CD14-positive monocyte (primary cell): ENCODE data around the gene TSSK2. TPM values are rescaled to one million over a fixed set of nuclear protein-coding genes. Genes with fewer than 3 reads are reported as not detected.

Experiments
- DNase-seq, 3 donors: peaks; one replicate each; pipeline ENCODE4 v3.0.0-alpha.2; 2011 to 2022
- H2AFZ ChIP-seq: 2 replicates; pipeline ENCODE4 v1.6.0; 2012; ENCODE audit warnings: mild to moderate bottlenecking, low read depth, low read length, inconsistent platforms; ENCODE audit not compliant: insufficient read depth, poor library complexity, severe bottlenecking
- H3K27ac ChIP-seq, 2 donors: 1 replicate in 1 of 2; 2 replicates in 1 of 2; pipeline ENCODE4 v1.5.1; 2012 to 2013; ENCODE audit warnings: low read length in 2 of 2, control low read depth in 1 of 2, inconsistent platforms in 1 of 2, low read depth in 1 of 2, mild to moderate bottlenecking in 1 of 2
- H3K27me3 ChIP-seq, 2 donors: one replicate each; pipeline versions ENCODE4 v1.6.0 to v1.6.1; 2011 to 2013; ENCODE audit warnings: low read length in 2 of 2; ENCODE audit not compliant: control insufficient read depth in 2 of 2, insufficient read depth in 2 of 2
- H3K36me3 ChIP-seq, 2 donors: replicated peaks in 1 of 2; 1 replicate in 1 of 2; 2 replicates in 1 of 2; pipeline versions ENCODE4 v1.5.1 to v1.6.1; 2012 to 2013; ENCODE audit warnings: low read length in 2 of 2, control low read depth in 1 of 2, inconsistent platforms in 1 of 2, mild to moderate bottlenecking in 1 of 2; ENCODE audit not compliant: insufficient read depth in 2 of 2, control insufficient read depth in 1 of 2
- H3K4me1 ChIP-seq, 2 donors: 1 replicate in 1 of 2; 2 replicates in 1 of 2; pipeline versions ENCODE4 v1.5.1 to v1.6.1; 2012 to 2013; ENCODE audit warnings: low read length in 2 of 2, control low read depth in 1 of 2, inconsistent platforms in 1 of 2, mild to moderate bottlenecking in 1 of 2, moderate library complexity in 1 of 2; ENCODE audit not compliant: insufficient read depth in 2 of 2, control insufficient read depth in 1 of 2
- H3K4me2 ChIP-seq: replicated peaks from 2 replicates; pipeline ENCODE3; 2012; ENCODE audit warnings: low read length, moderate library complexity, mild to moderate bottlenecking; ENCODE audit not compliant: poor library complexity, severe bottlenecking; ENCODE audit errors: extremely low read depth
- H3K4me3 ChIP-seq, 3 experiments: fragments of 200-600 bp in 1 of 3; sonication (generic) in 1 of 3; replicated peaks in 1 of 3; 1 replicate in 2 of 3; 2 replicates in 1 of 3; pipeline ENCODE4 v1.5.1; 2011 to 2013; ENCODE audit warnings: low read length in 3 of 3, mild to moderate bottlenecking in 3 of 3, control low read depth in 2 of 3, low read depth in 2 of 3, inconsistent platforms in 1 of 3, moderate library complexity in 1 of 3
- H3K79me2 ChIP-seq: 2 replicates; pipeline ENCODE4 v1.6.0; 2012; ENCODE audit warnings: mild to moderate bottlenecking, control low read depth, inconsistent platforms, low read length, moderate library complexity; ENCODE audit not compliant: insufficient read depth
- H3K9ac ChIP-seq: 2 replicates; pipeline ENCODE4 v1.6.0; 2017; ENCODE audit warnings: low read length, mild to moderate bottlenecking; ENCODE audit not compliant: insufficient read depth, poor library complexity, severe bottlenecking
- H3K9me3 ChIP-seq, 2 donors: replicated peaks in 1 of 2; 1 replicate in 1 of 2; 2 replicates in 1 of 2; pipeline versions ENCODE4 v1.5.1 to v1.6.1; 2012 to 2013; ENCODE audit warnings: low read length in 2 of 2, control low read depth in 1 of 2; ENCODE audit not compliant: control insufficient read depth in 1 of 2, insufficient read depth in 1 of 2
- H4K20me1 ChIP-seq: 2 replicates; pipeline ENCODE4 v1.6.0; 2012; ENCODE audit warnings: mild to moderate bottlenecking, low read length, control low read depth, moderate library complexity; ENCODE audit not compliant: insufficient read depth
- H3K27ac Mint-ChIP-seq, 7 donors: one replicate each; pipeline ENCODE4 v1.8.0; 2020; ENCODE audit warnings: mild to moderate bottlenecking in 7 of 7, mixed read lengths in 7 of 7, moderate library complexity in 6 of 7, inconsistent platforms in 2 of 7
- H3K27me3 Mint-ChIP-seq, 3 donors: one replicate each; pipeline ENCODE4 v1.8.0; 2021 to 2022; ENCODE audit warnings: low read depth in 3 of 3, mild to moderate bottlenecking in 3 of 3, mixed read lengths in 3 of 3, moderate library complexity in 3 of 3, inconsistent platforms in 1 of 3
- H3K36me3 Mint-ChIP-seq, 2 donors: one replicate each; pipeline ENCODE4 v1.8.0; 2020; ENCODE audit warnings: mixed read lengths in 2 of 2, inconsistent platforms in 1 of 2, mild to moderate bottlenecking in 1 of 2
- H3K4me1 Mint-ChIP-seq: one replicate; pipeline ENCODE4 v1.8.0; 2020; ENCODE audit warnings: mild to moderate bottlenecking, mixed read lengths
- H3K4me3 Mint-ChIP-seq, 2 donors: one replicate each; pipeline ENCODE4 v1.8.0; 2020; ENCODE audit warnings: mild to moderate bottlenecking in 2 of 2, mixed read lengths in 2 of 2, moderate library complexity in 1 of 2
- H3K9me3 Mint-ChIP-seq, 7 donors: one replicate each; pipeline ENCODE4 v1.8.0; 2020 to 2022; ENCODE audit warnings: mixed read lengths in 7 of 7, mild to moderate bottlenecking in 6 of 7, moderate library complexity in 6 of 7, inconsistent platforms in 2 of 7
- CTCF ChIP-seq: fragments of 200-600 bp; IDR thresholded peaks from one replicate; pipeline ENCODE4 v1.8.0; 2022; ENCODE audit warnings: antibody characterized with exemption, mild to moderate bottlenecking
- WGBS: methylation state at CpG from one replicate; pipeline ENCODE4 v1.1.5; 2013; ENCODE audit warnings: missing lambda C conversion rate; ENCODE audit not compliant: insufficient coverage; 5-methylcytosine and 5-hydroxymethylcytosine counted together
- intact Hi-C, 2 donors: fragments of 100-400 bp; cut with micrococcal nuclease; formaldehyde crosslinking; loops; one replicate each; pipeline versions ENCODE4 v1.15.0 to v1.15.1; 2023
- polyA plus RNA-seq, 3 donors: library from polyadenylated mRNA; depleted of rRNA in 1 of 3; unstranded in 2 of 3; stranded (reverse) in 1 of 3; fragments of 300-500 nt in 2 of 3; fragments of >200 nt in 1 of 3; fragmentation: Illumina TruSeq in 2 of 3; gene quantifications; 1 replicate in 2 of 3; 2 replicates in 1 of 3; pipeline ENCODE4 v1.2.3, GENCODE V29; 2012 to 2021

Gene TSSK2
- polyA plus RNA-seq, 3 donors = 0.04 TPM; not detected in 2

DNA sequence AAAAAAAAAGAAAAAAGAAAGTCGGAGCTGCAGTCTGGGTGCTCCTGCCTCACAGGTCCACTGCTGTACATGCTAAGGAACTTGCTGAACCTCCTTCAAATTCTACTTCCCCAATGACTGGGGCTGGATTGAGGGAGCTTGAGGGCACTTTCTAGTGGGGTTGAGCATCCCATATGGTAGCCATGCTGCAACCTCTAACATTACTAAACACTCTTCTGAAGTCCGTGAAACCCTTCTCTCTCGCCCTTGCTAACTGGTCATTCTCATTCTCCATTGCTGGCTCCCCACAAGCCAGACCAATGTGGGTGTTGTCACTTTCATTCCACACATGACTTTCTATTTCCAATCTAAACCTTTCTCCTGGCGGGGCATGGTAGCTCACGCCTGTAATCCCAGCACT, 12.1 kb downstream of the TSSK2 start:
- no peaks in the 10 kb centered on the region for H4K20me1 ChIP-seq
- H3K27me3 ChIP-seq = peaks cover 8 to 15% of the 10 kb centered on the region in 2 donors
- Mint-ChIP-seq H3K27ac (peak overlapping the region in 3 of 7 donors; percentile 95 to 98 (median 97)), H3K4me3 (peak overlapping the region in 1 of 2 donors; percentile 18), H3K27me3 (peaks cover 21 to 23% (median 22%) of the 10 kb centered on the region in 3 donors), H3K4me1 (peaks cover 10% of the 10 kb centered on the region), H3K36me3 (peaks cover 36 to 46% of the 10 kb centered on the region in 2 donors), H3K9me3 (peaks cover 0 to 4% (median 0%) of the 10 kb centered on the region in 7 donors)
- H3K79me2 ChIP-seq = peaks cover 16% of the 10 kb centered on the region
- no peak overlapping the region for H3K4me2 ChIP-seq
- 100% methylated on average over 4 of the region's 5 CpGs for WGBS
- H3K9ac ChIP-seq = no peak overlapping the region
- no peak for TF ChIP-seq CTCF
- H3K4me3 ChIP-seq = no peak overlapping the region
- no peak for DNase-seq
- intact Hi-C loops = no loop called here
- no peak overlapping the region for H3K27ac ChIP-seq
- H2AFZ ChIP-seq = no peak overlapping the region
- H3K36me3 ChIP-seq = peaks cover 44 to 45% of the 10 kb centered on the region in 2 donors
- H3K4me1 ChIP-seq = peaks cover 10 to 11% of the 10 kb centered on the region in 2 donors
- H3K9me3 ChIP-seq = no peaks in the 10 kb centered on the region

GRCh38 chr22:19143967-19144400, 12.9 kb downstream of the TSSK2 start:
- peak overlapping the region; percentile 96 for H2AFZ ChIP-seq
- H3K27me3 ChIP-seq = peaks cover 15 to 22% of the 10 kb centered on the region in 2 donors
- Mint-ChIP-seq H3K9me3 (peaks cover 0 to 4% (median 0%) of the 10 kb centered on the region in 7 donors), H3K4me1 (peaks cover 10% of the 10 kb centered on the region), H3K4me3 (peak overlapping the region; percentile 98 to 99), H3K27me3 (peaks cover 27 to 30% (median 28%) of the 10 kb centered on the region in 3 donors), H3K36me3 (peaks cover 30 to 39% of the 10 kb centered on the region in 2 donors), H3K27ac (peak overlapping the region; percentile 93 to 98 (median 96))
- no peak for TF ChIP-seq CTCF
- no peaks in the 10 kb centered on the region for H3K9me3 ChIP-seq
- peaks cover 12 to 13% of the 10 kb centered on the region in 2 donors for H3K4me1 ChIP-seq
- peak overlapping the region; percentile 86 for H3K9ac ChIP-seq
- H3K4me2 ChIP-seq = peak overlapping the region; percentile 92
- DNase-seq = peak; percentile 16 to 53 (median 37)
- peak overlapping the region; percentile 63 to 93 for H3K27ac ChIP-seq
- H3K4me3 ChIP-seq = peak overlapping the region; percentile 65 to 98 (median 96)
- H3K79me2 ChIP-seq = peaks cover 16% of the 10 kb centered on the region
- intact Hi-C loops = loop anchor here in 1 of 2 donors (2.0 kb wide), 1 partner anchor 21 kb away; the partner anchor contains the start of gene DGCR2
- H4K20me1 ChIP-seq = no peaks in the 10 kb centered on the region
- peaks cover 36 to 37% of the 10 kb centered on the region in 2 donors for H3K36me3 ChIP-seq
- 2% methylated on average over 17 of the region's 17 CpGs for WGBS
